Hepatocyte (in vitro differentiated cells): ENCODE measurements around the gene PNN.

Experiments used
- CTCF ChIP-seq: fragments of 200-600 bp; sonication (generic); IDR thresholded peaks from 2 replicates; pipeline ENCODE4 v1.5.1; 2016; ENCODE audit warnings: antibody characterized with exemption, mild to moderate bottlenecking; ENCODE audit not compliant: poor library complexity
- EZH2phosphoT487 ChIP-seq: fragments of 200-600 bp; sonication (generic); IDR thresholded peaks from one replicate; pipeline ENCODE4 v1.6.1; 2018; ENCODE audit warnings: antibody characterized with exemption, mild to moderate bottlenecking, low read depth, moderate library complexity; ENCODE audit not compliant: unreplicated experiment, severe bottlenecking

GRCh38 chr14:39145266-39145966, 29.6 kb upstream of the PNN start:
- no peak for TF ChIP-seq CTCF
- no peak for TF ChIP-seq EZH2phosphoT487
